ENCODE results near the gene MBNL3. TPM values are rescaled to one million over a fixed set of nuclear protein-coding genes. Genes with fewer than 3 reads are reported as not detected.

MBNL3 gene
- total RNA-seq, 2 donors from 2014 or later, result 12.0 to 282 TPM

GRCh38 chrX:132400706-132401105 lies 88.1 kb downstream of the MBNL3 start:
- no peak overlapping the region for H3K4me3 ChIP-seq
- no peaks in the 10 kb centered on the region for H3K27me3 ChIP-seq (replicated peaks; ENCODE audit: insufficient read depth)
- 100% methylated on average over 1 of the region's 1 CpG for WGBS
- H3K36me3 ChIP-seq, result no peaks in the 10 kb centered on the region
- H3K4me1 ChIP-seq (replicated peaks), result no peaks in the 10 kb centered on the region
- no peak overlapping the region for H3K27ac ChIP-seq
- no peak for DNase-seq (ENCODE audit: low spot score)
- no peaks in the 10 kb centered on the region for H3K9me3 ChIP-seq
- TF ChIP-seq, protein P1, sequence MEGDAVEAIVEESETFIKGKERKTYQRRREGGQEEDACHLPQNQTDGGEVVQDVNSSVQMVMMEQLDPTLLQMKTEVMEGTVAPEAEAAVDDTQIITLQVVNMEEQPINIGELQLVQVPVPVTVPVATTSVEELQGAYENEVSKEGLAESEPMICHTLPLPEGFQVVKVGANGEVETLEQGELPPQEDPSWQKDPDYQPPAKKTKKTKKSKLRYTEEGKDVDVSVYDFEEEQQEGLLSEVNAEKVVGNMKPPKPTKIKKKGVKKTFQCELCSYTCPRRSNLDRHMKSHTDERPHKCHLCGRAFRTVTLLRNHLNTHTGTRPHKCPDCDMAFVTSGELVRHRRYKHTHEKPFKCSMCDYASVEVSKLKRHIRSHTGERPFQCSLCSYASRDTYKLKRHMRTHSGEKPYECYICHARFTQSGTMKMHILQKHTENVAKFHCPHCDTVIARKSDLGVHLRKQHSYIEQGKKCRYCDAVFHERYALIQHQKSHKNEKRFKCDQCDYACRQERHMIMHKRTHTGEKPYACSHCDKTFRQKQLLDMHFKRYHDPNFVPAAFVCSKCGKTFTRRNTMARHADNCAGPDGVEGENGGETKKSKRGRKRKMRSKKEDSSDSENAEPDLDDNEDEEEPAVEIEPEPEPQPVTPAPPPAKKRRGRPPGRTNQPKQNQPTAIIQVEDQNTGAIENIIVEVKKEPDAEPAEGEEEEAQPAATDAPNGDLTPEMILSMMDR (IDR thresholded peaks at IDR 0.05), result no peak
- TF ChIP-seq POLR2AphosphoS5 (IDR thresholded peaks at IDR 0.05), result no peak
- TF ChIP-seq POLR2A (IDR thresholded peaks at IDR 0.05), result no peak
- intact Hi-C loops (cut with DNase I), result no loop called here

GRCh38 chrX:132395645-132396044 lies 93.2 kb downstream of the MBNL3 start:
- no peaks in the 10 kb centered on the region for H3K4me1 ChIP-seq (replicated peaks)
- no peak for DNase-seq (ENCODE audit: low spot score)
- TF ChIP-seq, protein P1 (IDR thresholded peaks at IDR 0.05), result no peak
- no peak for TF ChIP-seq POLR2A (IDR thresholded peaks at IDR 0.05)
- no peak for TF ChIP-seq POLR2AphosphoS5 (IDR thresholded peaks at IDR 0.05)
- no peaks in the 10 kb centered on the region for H3K27me3 ChIP-seq (replicated peaks; ENCODE audit: insufficient read depth)
- no peaks in the 10 kb centered on the region for H3K9me3 ChIP-seq
- WGBS, result 86% methylated on average over 2 of the region's 2 CpGs
- H3K27ac ChIP-seq, result no peak overlapping the region
- H3K4me3 ChIP-seq, result no peak overlapping the region
- intact Hi-C loops (cut with DNase I), result no loop called here
- H3K36me3 ChIP-seq, result no peaks in the 10 kb centered on the region

- WGBS, result 70% methylated on average over 1 of the region's 1 CpG
- Histone ChIP-seq H3K27me3 (replicated peaks; ENCODE audit: insufficient read depth) (no peaks in the 10 kb centered on the region), H3K4me1 (replicated peaks) (no peaks in the 10 kb centered on the region), H3K4me3 (no peak overlapping the region), H3K36me3 (no peaks in the 10 kb centered on the region), H3K27ac (no peak overlapping the region), H3K9me3 (no peaks in the 10 kb centered on the region)
- DNase-seq (ENCODE audit: low spot score), result no peak
- TF ChIP-seq POLR2A (IDR thresholded peaks at IDR 0.05) (no peak), POLR2AphosphoS5 (IDR thresholded peaks at IDR 0.05) (no peak)
- TF ChIP-seq, protein P1 (IDR thresholded peaks at IDR 0.05), result no peak
- intact Hi-C loops (cut with DNase I), result no loop called here
Measured at GRCh38 chrX:132395026-132395425, 93.8 kb downstream of the MBNL3 start.

DNA sequence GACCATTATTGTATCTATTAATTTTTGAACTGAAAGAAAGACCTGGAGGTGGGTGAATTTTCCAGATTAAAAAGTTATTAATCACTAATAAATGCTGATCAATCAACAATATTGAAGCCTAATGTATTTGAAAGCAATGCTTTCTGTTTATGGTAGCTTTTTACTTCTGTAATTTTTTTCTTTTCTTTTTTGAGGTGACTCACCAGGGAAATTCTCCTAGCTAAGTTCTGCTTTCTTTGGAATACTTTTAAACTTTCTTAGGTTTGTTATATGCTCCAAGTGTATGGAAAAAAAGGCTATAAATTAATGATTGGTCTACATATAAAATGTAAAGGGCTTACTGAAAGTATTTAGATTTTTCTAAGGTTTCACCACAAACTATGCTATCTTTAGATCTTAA lies 94.2 kb downstream of the MBNL3 start:
- no peak for DNase-seq (ENCODE audit: low spot score)
- no peaks in the 10 kb centered on the region for H3K36me3 ChIP-seq
- H3K4me3 ChIP-seq, result no peak overlapping the region
- no peaks in the 10 kb centered on the region for H3K27me3 ChIP-seq (replicated peaks; ENCODE audit: insufficient read depth)
- intact Hi-C loops (cut with DNase I), result no loop called here
- no peaks in the 10 kb centered on the region for H3K4me1 ChIP-seq (replicated peaks)
- TF ChIP-seq POLR2A (IDR thresholded peaks at IDR 0.05), result no peak
- TF ChIP-seq, protein P1 (IDR thresholded peaks at IDR 0.05), result no peak
- no peak for TF ChIP-seq POLR2AphosphoS5 (IDR thresholded peaks at IDR 0.05)
- H3K9me3 ChIP-seq, result no peaks in the 10 kb centered on the region
- H3K27ac ChIP-seq, result no peak overlapping the region

- TF ChIP-seq, protein P1 (IDR thresholded peaks at IDR 0.05), result no peak
- TF ChIP-seq POLR2AphosphoS5 (IDR thresholded peaks at IDR 0.05) (no peak), POLR2A (IDR thresholded peaks at IDR 0.05) (no peak)
- WGBS, result 64% methylated on average over 4 of the region's 4 CpGs
- no peaks in the 10 kb centered on the region for H3K9me3 ChIP-seq
- H3K27me3 ChIP-seq (replicated peaks; ENCODE audit: insufficient read depth), result no peaks in the 10 kb centered on the region
- intact Hi-C loops (cut with DNase I), result no loop called here
- H3K36me3 ChIP-seq, result no peaks in the 10 kb centered on the region
- H3K27ac ChIP-seq, result no peak overlapping the region
- DNase-seq (ENCODE audit: low spot score), result no peak
- no peak overlapping the region for H3K4me3 ChIP-seq
- no peaks in the 10 kb centered on the region for H3K4me1 ChIP-seq (replicated peaks)
Measured at GRCh38 chrX:132393992-132394391, 94.8 kb downstream of the MBNL3 start.
